ENCODE data around the gene GALNT7.

GRCh38 chr4:173288698-173289352, 120.2 kb downstream of the GALNT7 start:
- TF ChIP-seq NFIC (IDR thresholded peaks at IDR 0.05; ENCODE audit: borderline replicate concordance) (no peak), MXI1 (IDR thresholded peaks at IDR 0.05; ENCODE audit: low read depth, low read length) (no peak), EP300 (IDR thresholded peaks at IDR 0.05; ENCODE audit: borderline replicate concordance in 1 of 2, low read depth in 1 of 2, low read length in 1 of 2) (no peak), USF2 (IDR thresholded peaks at IDR 0.05; ENCODE audit: borderline replicate concordance, low read depth, low read length) (no peak), REST (IDR thresholded peaks at IDR 0.05; ENCODE audit: low read depth, low read length) (no peak)
- TF ChIP-seq, protein P1, sequence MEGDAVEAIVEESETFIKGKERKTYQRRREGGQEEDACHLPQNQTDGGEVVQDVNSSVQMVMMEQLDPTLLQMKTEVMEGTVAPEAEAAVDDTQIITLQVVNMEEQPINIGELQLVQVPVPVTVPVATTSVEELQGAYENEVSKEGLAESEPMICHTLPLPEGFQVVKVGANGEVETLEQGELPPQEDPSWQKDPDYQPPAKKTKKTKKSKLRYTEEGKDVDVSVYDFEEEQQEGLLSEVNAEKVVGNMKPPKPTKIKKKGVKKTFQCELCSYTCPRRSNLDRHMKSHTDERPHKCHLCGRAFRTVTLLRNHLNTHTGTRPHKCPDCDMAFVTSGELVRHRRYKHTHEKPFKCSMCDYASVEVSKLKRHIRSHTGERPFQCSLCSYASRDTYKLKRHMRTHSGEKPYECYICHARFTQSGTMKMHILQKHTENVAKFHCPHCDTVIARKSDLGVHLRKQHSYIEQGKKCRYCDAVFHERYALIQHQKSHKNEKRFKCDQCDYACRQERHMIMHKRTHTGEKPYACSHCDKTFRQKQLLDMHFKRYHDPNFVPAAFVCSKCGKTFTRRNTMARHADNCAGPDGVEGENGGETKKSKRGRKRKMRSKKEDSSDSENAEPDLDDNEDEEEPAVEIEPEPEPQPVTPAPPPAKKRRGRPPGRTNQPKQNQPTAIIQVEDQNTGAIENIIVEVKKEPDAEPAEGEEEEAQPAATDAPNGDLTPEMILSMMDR (IDR thresholded peaks at IDR 0.05) = no peak
